DND-41 (cell line): ENCODE results near the gene ARL5C.

Experiments
- ATAC-seq: fragments of 200-7000 bp; cut with Tn5 transposase; 3 replicates; pipeline ENCODE4 v1.9.1; 2021; ENCODE audit warnings: low read depth; ENCODE audit not compliant: insufficient read depth
- DNase-seq: peaks from one replicate; pipeline ENCODE4 v3.0.0-alpha.2; 2020
- H2AFZ ChIP-seq: 2 replicates; pipeline ENCODE4 v1.6.0; 2012; ENCODE audit warnings: low read depth, low read length
- H3K27ac ChIP-seq: 2 replicates; pipeline ENCODE4 v1.5.1; 2012; ENCODE audit warnings: low read length, inconsistent platforms
- H3K27me3 ChIP-seq: fragments of 200-600 bp; sonication (generic); 2 replicates; pipeline ENCODE4 v1.6.0; 2012; ENCODE audit warnings: low read length, mild to moderate bottlenecking, inconsistent platforms; ENCODE audit not compliant: insufficient read depth, poor library complexity
- H3K36me3 ChIP-seq: 2 replicates; pipeline ENCODE4 v1.5.1; 2012; ENCODE audit warnings: low read length, inconsistent platforms; ENCODE audit not compliant: insufficient read depth
- H3K4me1 ChIP-seq: 2 replicates; pipeline ENCODE4 v1.5.1; 2012; ENCODE audit warnings: mild to moderate bottlenecking, low read length; ENCODE audit not compliant: insufficient read depth
- H3K4me2 ChIP-seq: 2 replicates; pipeline ENCODE4 v1.6.0; 2012; ENCODE audit warnings: mild to moderate bottlenecking, moderate library complexity, low read length, inconsistent platforms; ENCODE audit not compliant: insufficient read depth
- H3K4me3 ChIP-seq, 2 experiments: fragments of 200-600 bp in 1 of 2; shearing (Covaris generic) in 1 of 2; 2 replicates each; pipeline ENCODE4 v1.5.1; 2012 to 2016; ENCODE audit warnings: inconsistent platforms in 2 of 2, low read length in 2 of 2, mild to moderate bottlenecking in 2 of 2, low read depth in 1 of 2, moderate library complexity in 1 of 2
- H3K79me2 ChIP-seq: 2 replicates; pipeline ENCODE4 v1.6.0; 2012; ENCODE audit warnings: low read length, inconsistent platforms; ENCODE audit not compliant: insufficient read depth
- H3K9ac ChIP-seq: 2 replicates; pipeline ENCODE4 v1.6.0; 2012; ENCODE audit warnings: low read depth, mild to moderate bottlenecking, inconsistent platforms, low read length, moderate library complexity
- H3K9me3 ChIP-seq: 2 replicates; pipeline ENCODE4 v1.5.1; 2012; ENCODE audit warnings: low read length, moderate library complexity, mild to moderate bottlenecking, inconsistent platforms; ENCODE audit not compliant: insufficient read depth, severe bottlenecking
- H4K20me1 ChIP-seq: 2 replicates; pipeline ENCODE4 v1.6.0; 2012; ENCODE audit warnings: low read length; ENCODE audit not compliant: insufficient read depth
- EZH2 ChIP-seq: IDR thresholded peaks from 3 replicates; pipeline ENCODE4 v1.6.1; 2012; ENCODE audit warnings: borderline replicate concordance, low read depth, mild to moderate bottlenecking, moderate library complexity, low read length, inconsistent platforms; ENCODE audit not compliant: severe bottlenecking
- TF ChIP-seq, protein P1 (sequence below): IDR thresholded peaks from 2 replicates; pipeline ENCODE4 v1.5.1; 2012; ENCODE audit warnings: borderline replicate concordance, low read length, moderate library complexity, mild to moderate bottlenecking; ENCODE audit not compliant: poor library complexity, severe bottlenecking; ENCODE audit errors: extremely low read depth

The ARL5C gene

DNA sequence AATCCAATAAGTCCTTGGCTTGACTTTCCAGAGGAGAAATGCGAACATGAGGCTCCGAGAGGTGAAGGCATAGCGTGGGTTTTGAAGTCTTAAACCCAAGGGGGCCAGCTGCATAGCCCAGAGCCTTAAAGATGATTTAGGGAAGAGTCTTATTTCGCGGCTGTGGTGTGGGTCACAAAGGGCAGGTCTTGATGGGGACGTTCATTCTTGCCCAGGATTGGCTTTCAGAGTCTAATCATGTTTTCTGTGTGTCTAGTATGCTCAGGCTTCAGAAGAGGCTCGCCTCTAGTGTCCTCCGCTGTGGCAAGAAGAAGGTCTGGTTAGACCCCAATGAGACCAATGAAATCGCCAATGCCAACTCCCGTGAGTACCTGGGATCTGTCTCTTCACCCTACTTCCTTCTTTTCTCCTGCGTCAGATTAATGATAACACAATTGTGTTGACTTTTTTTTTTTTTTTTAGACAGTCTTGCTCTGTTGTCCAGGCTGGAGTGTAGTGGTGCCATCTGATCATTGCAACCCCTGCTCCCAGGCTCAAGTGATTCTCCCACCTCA lies 35.1 kb upstream of the ARL5C start:
- DNase-seq (no peak), ATAC-seq (no peak)
- peak overlapping the region; percentile 79 for H3K9ac ChIP-seq
- no peaks in the 10 kb centered on the region for H3K9me3 ChIP-seq
- H2AFZ ChIP-seq: peak overlapping the region; percentile 87; the same call in 1 of the 2 replicates
- H4K20me1 ChIP-seq: peaks cover 46% of the 10 kb centered on the region
- H3K27ac ChIP-seq: peak overlapping the region; percentile 99
- H3K36me3 ChIP-seq: peaks cover 49% of the 10 kb centered on the region
- H3K4me2 ChIP-seq: peak overlapping the region; percentile 98
- no peak for TF ChIP-seq EZH2
- TF ChIP-seq, protein P1, sequence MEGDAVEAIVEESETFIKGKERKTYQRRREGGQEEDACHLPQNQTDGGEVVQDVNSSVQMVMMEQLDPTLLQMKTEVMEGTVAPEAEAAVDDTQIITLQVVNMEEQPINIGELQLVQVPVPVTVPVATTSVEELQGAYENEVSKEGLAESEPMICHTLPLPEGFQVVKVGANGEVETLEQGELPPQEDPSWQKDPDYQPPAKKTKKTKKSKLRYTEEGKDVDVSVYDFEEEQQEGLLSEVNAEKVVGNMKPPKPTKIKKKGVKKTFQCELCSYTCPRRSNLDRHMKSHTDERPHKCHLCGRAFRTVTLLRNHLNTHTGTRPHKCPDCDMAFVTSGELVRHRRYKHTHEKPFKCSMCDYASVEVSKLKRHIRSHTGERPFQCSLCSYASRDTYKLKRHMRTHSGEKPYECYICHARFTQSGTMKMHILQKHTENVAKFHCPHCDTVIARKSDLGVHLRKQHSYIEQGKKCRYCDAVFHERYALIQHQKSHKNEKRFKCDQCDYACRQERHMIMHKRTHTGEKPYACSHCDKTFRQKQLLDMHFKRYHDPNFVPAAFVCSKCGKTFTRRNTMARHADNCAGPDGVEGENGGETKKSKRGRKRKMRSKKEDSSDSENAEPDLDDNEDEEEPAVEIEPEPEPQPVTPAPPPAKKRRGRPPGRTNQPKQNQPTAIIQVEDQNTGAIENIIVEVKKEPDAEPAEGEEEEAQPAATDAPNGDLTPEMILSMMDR: no peak
- H3K79me2 ChIP-seq: peaks cover 48% of the 10 kb centered on the region
- H3K27me3 ChIP-seq: no peaks in the 10 kb centered on the region
- H3K4me3 ChIP-seq: peak overlapping the region; percentile 88 to 97
- H3K4me1 ChIP-seq: peaks cover 52% of the 10 kb centered on the region

DNA sequence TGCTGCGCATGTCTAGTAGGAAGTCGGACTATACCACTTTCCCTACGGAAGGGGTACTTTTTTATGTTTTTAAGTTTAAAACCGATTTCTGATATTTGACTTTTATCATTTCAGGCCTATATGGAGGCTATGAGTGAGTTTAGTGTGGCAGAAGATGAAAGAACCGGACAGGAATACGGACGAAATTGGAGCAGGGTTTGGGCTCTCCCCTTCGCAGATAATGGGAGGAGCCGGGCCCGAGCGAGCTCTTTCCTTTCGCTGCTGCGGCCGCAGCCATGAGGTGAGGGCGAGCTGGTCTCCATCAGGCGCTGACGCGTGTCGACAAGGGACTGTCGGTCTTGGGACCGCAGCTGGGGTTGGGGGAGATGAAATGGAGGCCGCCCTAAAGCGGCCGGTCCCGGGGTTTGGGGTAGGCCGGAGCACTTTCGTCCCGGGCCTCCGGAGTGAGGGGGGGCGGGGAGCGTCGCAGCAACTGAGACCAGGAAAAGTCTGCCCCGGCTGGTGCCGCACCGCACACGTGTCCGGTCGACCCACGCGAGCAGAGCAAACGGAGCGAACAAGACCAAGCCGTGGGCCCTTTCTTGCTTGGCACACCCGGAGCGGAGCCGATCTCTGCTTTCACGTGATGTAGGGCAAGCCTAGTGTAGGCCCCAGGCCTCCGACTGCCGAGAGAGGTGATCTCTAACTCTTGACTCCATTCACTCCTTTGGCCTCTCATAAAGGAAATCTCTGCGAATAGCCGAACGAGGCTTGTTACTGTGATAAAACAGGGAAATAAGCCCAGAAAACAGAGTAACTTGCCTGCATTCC lies 34.3 kb upstream of the ARL5C start, which contains the start of gene RPL19:
RPL19 (plus strand) TSS at position 214 of the 810 bp plus-strand sequence; CDS start at position 276, 62 bp downstream.
- DNase-seq (peak; percentile 82), ATAC-seq (peak; percentile 60)
- H3K9me3 ChIP-seq: no peaks in the 10 kb centered on the region
- peak within 1 kb of the TSS; percentile 98 for H3K4me2 ChIP-seq
- H3K27ac ChIP-seq: peak within 1 kb of the TSS; percentile 99
- H4K20me1 ChIP-seq: peaks cover 50% of the 10 kb centered on the region
- H3K27me3 ChIP-seq: no peaks in the 10 kb centered on the region
- H2AFZ ChIP-seq: peak within 1 kb of the TSS; percentile 87
- TF ChIP-seq, protein P1: no peak
- TF ChIP-seq EZH2: no peak
- H3K36me3 ChIP-seq: peaks cover 49% of the 10 kb centered on the region
- H3K4me3 ChIP-seq: peak within 1 kb of the TSS; percentile 88 to 97
- H3K79me2 ChIP-seq: peaks cover 55% of the 10 kb centered on the region
- H3K9ac ChIP-seq: peak within 1 kb of the TSS; percentile 79
- peaks cover 59% of the 10 kb centered on the region for H3K4me1 ChIP-seq

DNA sequence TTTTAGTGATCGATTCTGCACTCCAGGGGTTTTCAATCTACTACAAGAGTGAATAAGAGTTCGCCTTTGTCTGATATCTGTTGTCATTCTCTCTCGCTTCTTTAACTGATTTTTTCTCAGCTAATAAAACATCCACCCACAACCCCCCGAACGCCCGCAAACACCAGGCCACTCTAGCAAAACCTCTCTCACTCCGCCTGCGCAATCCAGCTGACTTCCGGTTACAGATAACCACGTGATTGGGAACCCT lies 33.8 kb upstream of the ARL5C start:
- Histone ChIP-seq H2AFZ (peak overlapping the region; percentile 87), H3K27ac (peak overlapping the region; percentile 99), H3K9me3 (no peaks in the 10 kb centered on the region), H4K20me1 (peaks cover 51% of the 10 kb centered on the region), H3K79me2 (peaks cover 61% of the 10 kb centered on the region), H3K4me2 (peak overlapping the region; percentile 98), H3K27me3 (no peaks in the 10 kb centered on the region), H3K9ac (peak overlapping the region; percentile 79), H3K36me3 (peaks cover 47% of the 10 kb centered on the region), H3K4me3 (peak overlapping the region; percentile 88 to 97; a peak in 3 of 4 replicates), H3K4me1 (peaks cover 64% of the 10 kb centered on the region)
- TF ChIP-seq, protein P1: no peak
- no peak for TF ChIP-seq EZH2
- ATAC-seq (peak; percentile 61), DNase-seq (peak; percentile 91)
